Fibroblast of villous mesenchyme (primary cell): Measurements from ENCODE around the gene ALDH4A1. TPM values are rescaled to one million over a fixed set of nuclear protein-coding genes. Genes with fewer than 3 reads are reported as not detected.

ENCODE experiments used
- DNase-seq: peaks from one replicate; pipeline ENCODE4 v3.0.0-alpha.2; 2010; ENCODE audit warnings: low read depth
- H3K4me3 ChIP-seq: 2 replicates; pipeline ENCODE4 v1.5.1; 2011; ENCODE audit warnings: low read depth, mild to moderate bottlenecking, low read length
- total RNA-seq: library from RNA; depleted of rRNA; stranded (reverse); fragments of >200 nt; gene quantifications from 2 replicates; pipeline ENCODE4 v1.2.3, GENCODE V29; 2012
- TF ChIP-seq, protein P1 (sequence below): IDR thresholded peaks from 2 replicates; pipeline ENCODE4 v1.5.1; 2012; ENCODE audit warnings: low read depth, mild to moderate bottlenecking, low read length; ENCODE audit not compliant: insufficient read depth

ALDH4A1 gene
- total RNA-seq, 1 donor, result 13.0 TPM

DNA sequence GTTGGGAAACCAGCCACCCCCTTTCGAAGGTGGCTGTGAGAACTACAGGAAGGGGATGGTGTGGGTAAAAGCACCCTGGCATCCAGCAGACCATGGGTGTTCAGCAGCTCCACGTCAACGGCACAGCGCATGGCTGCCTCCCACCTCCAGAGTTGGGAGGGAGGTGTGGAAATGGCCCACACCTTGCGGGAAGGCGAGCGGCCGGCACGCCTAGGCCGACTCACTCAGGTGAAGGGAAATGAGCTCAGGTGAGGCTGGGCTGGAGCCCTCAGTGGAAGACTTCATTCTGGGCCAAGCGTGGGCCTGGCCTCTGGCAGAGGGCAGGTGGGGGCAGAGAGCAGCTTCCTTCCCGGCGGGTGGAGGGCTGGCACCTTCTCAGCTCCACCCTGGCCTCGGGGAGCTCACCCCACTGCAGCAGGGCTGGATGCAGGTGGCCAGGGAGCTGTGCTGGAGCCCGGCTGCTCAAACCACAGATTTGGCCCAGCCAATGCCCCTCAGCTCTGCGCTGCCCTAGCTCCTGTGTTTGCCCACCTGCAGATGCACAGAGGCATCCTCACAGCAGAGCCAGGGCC is 24.8 kb upstream of the ALDH4A1 start:
- H3K4me3 ChIP-seq, result peak overlapping the region; percentile 14
- TF ChIP-seq, protein P1, sequence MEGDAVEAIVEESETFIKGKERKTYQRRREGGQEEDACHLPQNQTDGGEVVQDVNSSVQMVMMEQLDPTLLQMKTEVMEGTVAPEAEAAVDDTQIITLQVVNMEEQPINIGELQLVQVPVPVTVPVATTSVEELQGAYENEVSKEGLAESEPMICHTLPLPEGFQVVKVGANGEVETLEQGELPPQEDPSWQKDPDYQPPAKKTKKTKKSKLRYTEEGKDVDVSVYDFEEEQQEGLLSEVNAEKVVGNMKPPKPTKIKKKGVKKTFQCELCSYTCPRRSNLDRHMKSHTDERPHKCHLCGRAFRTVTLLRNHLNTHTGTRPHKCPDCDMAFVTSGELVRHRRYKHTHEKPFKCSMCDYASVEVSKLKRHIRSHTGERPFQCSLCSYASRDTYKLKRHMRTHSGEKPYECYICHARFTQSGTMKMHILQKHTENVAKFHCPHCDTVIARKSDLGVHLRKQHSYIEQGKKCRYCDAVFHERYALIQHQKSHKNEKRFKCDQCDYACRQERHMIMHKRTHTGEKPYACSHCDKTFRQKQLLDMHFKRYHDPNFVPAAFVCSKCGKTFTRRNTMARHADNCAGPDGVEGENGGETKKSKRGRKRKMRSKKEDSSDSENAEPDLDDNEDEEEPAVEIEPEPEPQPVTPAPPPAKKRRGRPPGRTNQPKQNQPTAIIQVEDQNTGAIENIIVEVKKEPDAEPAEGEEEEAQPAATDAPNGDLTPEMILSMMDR, result no peak
- DNase-seq, result no peak

DNA sequence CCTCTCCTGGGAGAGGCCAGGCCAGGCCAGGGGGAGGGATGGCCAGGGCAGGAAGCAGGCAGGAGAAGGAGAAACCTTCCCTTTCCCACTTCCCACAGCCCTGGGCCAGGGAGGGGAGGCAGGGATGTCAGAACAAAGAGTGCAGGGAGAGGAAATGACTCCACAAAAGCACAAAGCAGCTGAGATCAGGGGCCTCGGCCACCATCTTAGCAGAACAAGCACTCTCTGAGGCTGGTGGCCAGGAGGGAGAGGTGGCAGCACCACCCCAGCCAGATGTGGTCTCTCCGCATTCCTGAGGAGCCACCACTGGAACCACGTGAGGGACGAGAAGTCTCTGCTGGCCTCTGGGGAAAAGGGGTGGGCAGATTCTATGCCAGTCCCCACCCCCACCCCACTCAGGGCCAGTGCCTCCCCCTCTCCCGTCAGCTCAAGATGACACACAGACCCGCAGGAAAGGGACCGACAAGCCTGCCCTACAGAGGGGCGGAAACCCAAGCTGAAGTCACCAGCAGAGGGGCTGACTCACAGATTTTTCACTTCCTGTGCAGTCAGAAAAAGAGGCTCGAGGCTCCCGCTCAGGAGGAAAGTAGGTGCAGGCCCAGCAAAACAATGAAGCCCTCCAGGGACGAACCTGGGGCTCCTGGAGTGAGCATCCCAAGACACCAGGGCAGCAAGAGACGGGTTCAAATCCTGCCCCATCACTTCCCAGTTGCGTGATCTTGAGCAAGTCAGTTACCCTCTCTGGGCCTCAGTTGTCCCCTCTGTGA is 24.1 kb upstream of the ALDH4A1 start:
- H3K4me3 ChIP-seq, result peak overlapping the region; percentile 14
- TF ChIP-seq, protein P1, result no peak
- DNase-seq, result peak; percentile 88

DNA sequence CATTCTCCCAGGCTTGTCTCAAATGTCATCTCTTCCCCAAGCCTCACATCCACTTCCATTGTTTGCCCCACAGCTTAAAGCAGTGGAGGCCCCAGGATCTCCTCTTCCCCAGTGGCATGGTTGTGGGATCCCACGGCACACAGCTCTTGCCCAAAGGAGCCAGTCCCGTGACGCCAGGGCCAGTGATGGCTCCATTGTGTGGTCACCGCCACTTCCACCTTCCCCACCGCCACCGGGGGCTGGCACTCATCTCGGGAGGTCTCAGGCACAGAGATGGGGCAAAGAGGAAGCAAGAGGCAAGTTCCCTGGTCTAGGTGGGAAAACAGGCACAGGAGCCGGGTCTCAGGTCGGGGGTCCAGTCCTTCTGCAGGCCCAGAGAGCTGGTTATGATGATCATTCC is 22.9 kb upstream of the ALDH4A1 start:
- no peak for DNase-seq

DNA sequence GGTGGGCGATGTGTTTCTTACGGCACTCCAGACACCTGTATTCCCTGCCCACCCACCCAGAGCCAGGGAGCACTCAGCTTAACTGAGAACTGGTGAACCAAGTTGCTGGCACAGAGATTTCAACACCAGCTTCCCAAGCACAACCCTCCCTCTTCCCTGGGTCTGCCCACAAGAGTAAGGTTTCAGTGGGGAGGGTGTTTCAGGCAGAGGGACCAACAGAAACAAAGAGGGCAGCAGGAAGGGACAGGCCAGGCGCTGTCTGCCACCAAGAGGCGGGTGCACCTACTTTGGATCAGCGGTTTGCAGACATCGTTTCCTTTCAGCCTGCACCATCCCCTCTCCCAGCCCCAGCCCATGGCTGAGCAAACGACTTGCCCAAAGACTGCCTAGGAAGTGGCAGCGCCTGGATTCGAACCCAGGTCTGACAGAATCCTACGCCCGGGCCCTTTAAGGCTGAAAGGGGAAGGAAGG is 21.9 kb upstream of the ALDH4A1 start:
- H3K4me3 ChIP-seq, result no peak overlapping the region
- TF ChIP-seq, protein P1, result no peak
- peak; percentile 64 for DNase-seq

More for the DNA sequence above, 22.9 kb upstream of the ALDH4A1 start:
- no peak overlapping the region for H3K4me3 ChIP-seq
- TF ChIP-seq, protein P1, result no peak

DNA sequence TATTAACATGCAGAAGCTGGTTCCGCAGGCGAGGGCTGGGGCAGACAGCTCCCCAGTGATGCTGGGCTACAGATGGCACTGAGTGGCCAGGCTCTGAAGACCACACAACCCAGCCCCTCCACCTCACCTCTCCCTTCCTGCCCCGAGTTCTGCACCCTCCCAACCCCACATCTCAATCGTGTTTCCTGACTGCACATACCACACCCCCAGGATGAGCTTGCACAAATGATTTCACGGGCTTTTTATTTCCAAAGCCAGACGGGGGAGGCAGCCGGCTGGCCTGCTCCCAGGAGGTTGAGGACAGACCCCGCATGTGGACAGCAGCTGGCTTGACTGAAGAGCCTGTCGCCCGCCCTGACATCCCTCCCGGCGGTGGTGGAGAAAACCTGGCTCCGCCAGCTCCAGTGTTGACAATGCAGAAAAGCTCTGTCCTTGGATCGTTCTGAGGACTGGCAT is 21.4 kb upstream of the ALDH4A1 start:
- no peak overlapping the region for H3K4me3 ChIP-seq
- TF ChIP-seq, protein P1, result no peak
- DNase-seq, result peak; percentile 66

DNA sequence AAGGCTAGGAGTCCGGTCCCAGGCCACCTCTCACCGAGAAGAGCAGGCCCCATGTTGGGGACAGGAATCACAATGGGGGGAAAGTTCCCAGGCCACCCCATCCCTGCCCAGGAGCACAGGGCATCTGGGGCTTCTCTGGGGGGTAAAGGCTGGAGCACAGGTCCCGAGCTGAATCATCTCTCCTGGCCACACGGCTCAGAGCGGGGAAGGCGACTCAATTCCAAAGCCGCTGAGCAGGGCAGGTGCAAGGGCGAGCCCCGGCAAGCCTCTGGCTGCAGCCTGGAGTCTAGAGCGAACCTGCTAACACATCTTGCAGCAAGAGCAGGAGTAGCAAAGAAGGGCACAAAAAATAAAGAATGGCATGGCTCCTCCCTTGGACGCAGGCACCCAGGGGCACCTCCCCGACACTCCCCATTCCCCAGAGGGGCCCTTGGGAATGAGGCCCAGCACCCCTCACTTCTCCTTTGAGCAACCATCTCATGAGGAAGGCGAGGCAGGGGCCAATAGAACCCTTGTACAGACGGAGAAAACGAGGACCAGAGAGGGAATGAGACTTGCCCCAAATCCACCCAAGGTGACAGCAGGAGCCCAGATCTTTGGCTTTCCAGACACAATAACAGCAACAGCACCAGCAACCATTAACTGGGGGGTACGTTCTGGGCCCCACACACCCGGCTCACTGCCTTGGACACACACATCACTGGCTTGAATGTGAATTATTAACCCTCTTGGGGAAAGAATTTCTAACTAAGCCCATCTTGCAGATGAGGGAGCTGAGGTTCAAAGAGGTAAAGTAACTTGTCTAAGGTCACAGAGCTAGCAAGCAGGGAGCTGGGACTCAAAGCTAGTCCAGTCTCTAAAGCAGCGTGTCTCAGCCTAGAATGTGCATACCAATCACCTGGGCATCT is 20.7 kb upstream of the ALDH4A1 start:
- no peak for DNase-seq
- H3K4me3 ChIP-seq, result no peak overlapping the region

More for the DNA sequence above, 20.7 kb upstream of the ALDH4A1 start:
- TF ChIP-seq, protein P1, result no peak
